Measurements from ENCODE around the gene DCTN1. TPM values are rescaled to one million over a fixed set of nuclear protein-coding genes. Genes with fewer than 3 reads are reported as not detected.

DCTN1 gene
- polyA plus RNA-seq, 4 donors: 72.7 to 92.8 (median 77.9) TPM

- FAIRE-seq (no peak), DNase-seq (no peak)
- no peaks in the 10 kb centered on the region for H3K9me3 ChIP-seq (ENCODE audit: control insufficient read depth in 2 of 2, insufficient read depth in 1 of 2, low read depth in 1 of 2, low read length in 1 of 2)
- H3K36me3 ChIP-seq (ENCODE audit: control insufficient read depth in 3 of 3, insufficient read depth in 2 of 3, low read depth in 1 of 3, low read length in 3 of 3): no peaks in the 10 kb centered on the region
- 48 to 57% (median 51%) methylated on average over 3 of the region's 3 CpGs for WGBS, 3 donors
- H3K27ac ChIP-seq (ENCODE audit: low read depth in 1 of 3, low read length in 2 of 3): no peak overlapping the region
- H3K4me3 ChIP-seq (ENCODE audit: low read depth in 1 of 3, low read length in 3 of 3): no peak overlapping the region
- H3K4me1 ChIP-seq (ENCODE audit: control insufficient read depth in 3 of 3, insufficient read depth in 2 of 3, low read depth in 1 of 3, low read length in 2 of 3): peaks cover 0 to 44% (median 0%) of the 10 kb centered on the region in 3 donors
- peaks cover 0 to 27% (median 5%) of the 10 kb centered on the region in 3 donors for H3K27me3 ChIP-seq (ENCODE audit: control insufficient read depth in 3 of 3, insufficient read depth in 3 of 3, low read length in 3 of 3)
Observed at GRCh38 chr2:74416778-74417177, 36.7 kb upstream of the DCTN1 start.

DNA sequence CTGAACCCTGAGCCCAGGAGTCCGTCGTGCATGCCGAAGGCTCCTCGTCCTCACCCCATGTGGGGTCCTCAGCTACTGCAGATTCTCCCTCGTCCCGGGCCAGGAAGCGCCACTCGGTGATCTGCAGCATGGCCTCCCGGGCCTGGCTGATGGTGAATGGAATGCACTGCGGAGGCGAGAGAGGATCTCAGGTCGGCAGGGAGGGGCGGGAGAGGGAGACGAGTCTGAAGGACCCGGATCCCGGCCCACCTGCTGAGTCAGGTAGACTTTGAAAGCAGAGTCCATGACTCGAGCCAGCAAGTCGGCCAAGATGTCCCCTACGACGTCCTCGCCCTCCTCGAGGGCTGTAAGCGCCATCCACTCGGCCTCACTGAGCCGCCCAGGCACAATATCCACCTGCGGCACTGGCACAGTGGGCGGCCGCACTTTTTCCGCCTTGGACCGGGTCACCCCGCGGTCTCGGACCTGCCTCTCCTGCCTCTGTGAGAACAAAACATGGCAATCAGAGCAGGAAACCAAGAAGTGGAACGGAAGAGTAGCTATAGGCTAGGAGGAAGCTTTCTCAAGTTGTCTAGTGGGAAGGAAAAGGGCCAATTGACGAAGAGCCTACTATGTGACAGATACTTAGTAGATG, 35.8 kb upstream of the DCTN1 start:
- 57 to 73% (median 62%) methylated on average over 31 to 35 of the region's 35 CpGs for WGBS, 3 donors
- DNase-seq (peak in 1 of 2 donors; percentile 57), FAIRE-seq (no peak)
- H3K4me1 ChIP-seq (ENCODE audit: control insufficient read depth in 3 of 3, insufficient read depth in 2 of 3, low read depth in 1 of 3, low read length in 2 of 3): peaks cover 0 to 38% (median 0%) of the 10 kb centered on the region in 3 donors
- peaks cover 0 to 27% (median 5%) of the 10 kb centered on the region in 3 donors for H3K27me3 ChIP-seq (ENCODE audit: control insufficient read depth in 3 of 3, insufficient read depth in 3 of 3, low read length in 3 of 3)
- H3K27ac ChIP-seq (ENCODE audit: low read depth in 1 of 3, low read length in 2 of 3): peak overlapping the region in 1 of 3 donors; percentile 68
- peak overlapping the region in 2 of 3 donors; percentile 50 to 58 for H3K4me3 ChIP-seq (ENCODE audit: low read depth in 1 of 3, low read length in 3 of 3)
- H3K9me3 ChIP-seq (ENCODE audit: control insufficient read depth in 2 of 2, insufficient read depth in 1 of 2, low read depth in 1 of 2, low read length in 1 of 2): no peaks in the 10 kb centered on the region
- no peaks in the 10 kb centered on the region for H3K36me3 ChIP-seq (ENCODE audit: control insufficient read depth in 3 of 3, insufficient read depth in 2 of 3, low read depth in 1 of 3, low read length in 3 of 3)

DNA sequence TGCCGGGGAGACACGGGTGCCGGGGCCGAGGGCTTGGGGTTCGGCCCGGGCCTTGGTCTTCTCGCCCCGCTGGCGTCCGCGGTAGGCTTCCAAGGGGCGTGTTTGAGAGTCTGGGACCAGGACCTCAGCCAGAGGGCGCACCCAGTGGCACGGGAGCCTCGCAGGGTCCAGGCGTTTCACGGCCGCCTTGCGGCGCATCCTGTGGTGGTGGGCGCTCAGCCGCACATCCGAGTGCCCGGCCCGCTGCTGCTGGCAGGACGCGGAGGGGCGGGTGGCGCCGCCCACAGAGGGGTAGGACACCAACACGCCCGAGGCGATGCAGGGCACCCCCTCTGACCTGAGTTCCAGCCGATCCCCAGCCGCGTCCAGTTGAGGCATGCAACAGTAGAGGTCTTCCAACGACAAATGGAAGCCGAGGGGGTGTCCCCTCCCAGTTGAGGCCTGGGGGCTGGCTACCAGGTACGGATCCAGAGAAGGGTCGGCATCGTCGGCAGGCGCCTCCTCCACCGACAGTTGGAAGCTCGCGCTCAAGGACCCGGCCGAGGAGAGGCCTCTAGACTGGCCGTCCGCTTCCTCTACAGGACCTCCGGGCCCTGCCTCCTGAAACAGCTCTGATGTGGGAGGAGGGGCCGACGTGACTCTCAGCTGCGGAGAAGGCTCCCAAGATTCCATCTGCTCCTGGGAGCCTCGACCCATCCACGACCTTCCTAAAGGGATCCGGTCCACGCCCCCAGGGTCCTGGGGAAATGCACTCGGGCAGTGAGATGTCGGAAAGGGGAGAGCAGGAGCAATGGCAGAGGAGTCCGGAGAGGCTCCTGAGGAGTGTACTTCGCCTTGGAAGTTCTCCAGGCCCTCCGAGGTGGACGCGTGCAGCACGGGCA, 35.0 kb upstream of the DCTN1 start:
- FAIRE-seq (no peak), DNase-seq (peak; percentile 37 to 65)
- Histone ChIP-seq H3K27ac (ENCODE audit: low read depth in 1 of 3, low read length in 2 of 3) (peak overlapping the region in 2 of 3 donors; percentile 57 to 68), H3K4me3 (ENCODE audit: low read depth in 1 of 3, low read length in 3 of 3) (peak overlapping the region; percentile 41 to 58 (median 50)), H3K4me1 (ENCODE audit: control insufficient read depth in 3 of 3, insufficient read depth in 2 of 3, low read depth in 1 of 3, low read length in 2 of 3) (peaks cover 0 to 33% (median 0%) of the 10 kb centered on the region in 3 donors), H3K27me3 (ENCODE audit: control insufficient read depth in 3 of 3, insufficient read depth in 3 of 3, low read length in 3 of 3) (peaks cover 0 to 27% (median 5%) of the 10 kb centered on the region in 3 donors), H3K9me3 (ENCODE audit: control insufficient read depth in 2 of 2, insufficient read depth in 1 of 2, low read depth in 1 of 2, low read length in 1 of 2) (no peaks in the 10 kb centered on the region), H3K36me3 (ENCODE audit: control insufficient read depth in 3 of 3, insufficient read depth in 2 of 3, low read depth in 1 of 3, low read length in 3 of 3) (no peaks in the 10 kb centered on the region)
- WGBS, 3 donors: 8 to 13% (median 13%) methylated on average over 56 to 66 of the region's 66 CpGs

GRCh38 chr2:74414441-74414840, 34.3 kb upstream of the DCTN1 start:
- Histone ChIP-seq H3K9me3 (ENCODE audit: control insufficient read depth in 2 of 2, insufficient read depth in 1 of 2, low read depth in 1 of 2, low read length in 1 of 2) (no peaks in the 10 kb centered on the region), H3K27ac (ENCODE audit: low read depth in 1 of 3, low read length in 2 of 3) (peak overlapping the region in 1 of 3 donors; percentile 5), H3K27me3 (ENCODE audit: control insufficient read depth in 3 of 3, insufficient read depth in 3 of 3, low read length in 3 of 3) (peaks cover 0 to 27% (median 5%) of the 10 kb centered on the region in 3 donors), H3K4me3 (ENCODE audit: low read depth in 1 of 3, low read length in 3 of 3) (peak overlapping the region in 2 of 3 donors; percentile 50 to 58), H3K36me3 (ENCODE audit: control insufficient read depth in 3 of 3, insufficient read depth in 2 of 3, low read depth in 1 of 3, low read length in 3 of 3) (no peaks in the 10 kb centered on the region), H3K4me1 (ENCODE audit: control insufficient read depth in 3 of 3, insufficient read depth in 2 of 3, low read depth in 1 of 3, low read length in 2 of 3) (peaks cover 0 to 33% (median 0%) of the 10 kb centered on the region in 3 donors)
- FAIRE-seq: no peak
- 27 to 45% (median 41%) methylated on average over 17 to 19 of the region's 19 CpGs for WGBS, 3 donors
- DNase-seq: no peak

DNA sequence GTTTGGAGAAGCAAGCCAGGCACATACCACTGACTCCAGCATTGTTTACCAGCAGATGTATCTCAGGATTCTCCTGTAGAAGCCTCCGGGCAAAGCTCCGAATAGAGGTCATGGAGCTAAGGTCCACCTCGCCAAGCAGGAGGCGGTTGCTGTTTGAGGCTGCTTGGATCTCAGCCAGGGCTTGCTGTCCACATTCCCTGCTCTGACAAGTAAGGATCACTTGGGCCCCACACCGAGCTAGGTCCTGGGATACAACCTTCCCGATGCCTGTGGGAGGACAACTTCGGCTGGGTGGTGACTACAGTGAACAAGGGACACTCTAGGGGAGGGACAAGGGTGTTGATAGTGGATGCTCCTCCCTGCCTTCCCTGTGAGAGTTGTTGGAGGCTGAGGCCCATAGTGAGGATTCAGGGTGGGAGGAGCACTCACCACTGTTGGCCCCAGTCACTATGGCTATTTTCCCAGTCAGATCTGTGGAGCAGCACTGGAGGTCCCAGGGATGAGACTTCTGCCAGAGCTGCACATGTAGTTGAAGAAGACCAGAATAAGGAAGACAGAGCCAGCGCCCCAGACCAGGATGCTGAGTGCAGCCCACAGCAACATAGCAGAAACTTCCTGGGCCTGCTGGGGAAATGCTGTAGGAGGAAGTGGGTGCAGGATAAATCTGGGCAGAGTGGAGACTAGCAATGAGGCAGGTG, 33.0 kb upstream of the DCTN1 start:
- DNase-seq (peak; percentile 43 to 69), FAIRE-seq (no peak)
- H3K27ac ChIP-seq (ENCODE audit: low read depth in 1 of 3, low read length in 2 of 3): peak overlapping the region in 1 of 3 donors; percentile 53
- WGBS, 3 donors: 18 to 53% (median 33%) methylated on average over 8 of the region's 8 CpGs
- H3K4me1 ChIP-seq (ENCODE audit: control insufficient read depth in 3 of 3, insufficient read depth in 2 of 3, low read depth in 1 of 3, low read length in 2 of 3): peaks cover 0 to 33% (median 0%) of the 10 kb centered on the region in 3 donors
- H3K9me3 ChIP-seq (ENCODE audit: control insufficient read depth in 2 of 2, insufficient read depth in 1 of 2, low read depth in 1 of 2, low read length in 1 of 2): no peaks in the 10 kb centered on the region
- peaks cover 0 to 32% (median 5%) of the 10 kb centered on the region in 3 donors for H3K27me3 ChIP-seq (ENCODE audit: control insufficient read depth in 3 of 3, insufficient read depth in 3 of 3, low read length in 3 of 3)
- no peaks in the 10 kb centered on the region for H3K36me3 ChIP-seq (ENCODE audit: control insufficient read depth in 3 of 3, insufficient read depth in 2 of 3, low read depth in 1 of 3, low read length in 3 of 3)
- H3K4me3 ChIP-seq (ENCODE audit: low read depth in 1 of 3, low read length in 3 of 3): no peak overlapping the region

DNA sequence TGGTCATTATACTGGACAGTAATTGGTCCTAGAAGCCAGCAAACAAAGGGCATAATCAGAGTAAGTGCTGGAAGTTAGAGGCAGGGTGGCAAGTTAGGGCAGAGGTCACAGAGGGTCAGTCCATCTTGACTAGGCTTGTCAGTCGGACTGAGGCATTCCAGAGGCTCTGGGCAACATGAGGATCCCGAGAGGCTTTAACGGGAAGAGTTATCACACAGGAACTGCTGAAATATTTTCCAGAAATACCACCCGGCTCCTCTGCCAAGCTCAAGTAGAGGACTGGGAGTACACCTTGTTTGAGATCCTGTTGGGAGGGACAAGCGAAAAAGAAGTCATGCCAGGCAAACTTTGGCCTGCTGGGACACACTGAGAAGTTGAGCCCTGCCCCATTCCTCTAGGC, 27.6 kb upstream of the DCTN1 start:
- FAIRE-seq: no peak
- no peak for DNase-seq
- Histone ChIP-seq H3K27me3 (ENCODE audit: control insufficient read depth in 3 of 3, insufficient read depth in 3 of 3, low read length in 3 of 3) (peaks cover 0 to 10% (median 0%) of the 10 kb centered on the region in 3 donors), H3K36me3 (ENCODE audit: control insufficient read depth in 3 of 3, insufficient read depth in 2 of 3, low read depth in 1 of 3, low read length in 3 of 3) (no peaks in the 10 kb centered on the region), H3K9me3 (ENCODE audit: control insufficient read depth in 2 of 2, insufficient read depth in 1 of 2, low read depth in 1 of 2, low read length in 1 of 2) (no peaks in the 10 kb centered on the region), H3K27ac (ENCODE audit: low read depth in 1 of 3, low read length in 2 of 3) (no peak overlapping the region), H3K4me3 (ENCODE audit: low read depth in 1 of 3, low read length in 3 of 3) (no peak overlapping the region), H3K4me1 (ENCODE audit: control insufficient read depth in 3 of 3, insufficient read depth in 2 of 3, low read depth in 1 of 3, low read length in 2 of 3) (peaks cover 0 to 1% (median 0%) of the 10 kb centered on the region in 3 donors)
- WGBS, 3 donors: 76 to 98% (median 85%) methylated on average over 5 of the region's 5 CpGs

- H3K4me1 ChIP-seq (ENCODE audit: control insufficient read depth in 3 of 3, insufficient read depth in 2 of 3, low read depth in 1 of 3, low read length in 2 of 3): no peaks in the 10 kb centered on the region
- H3K27me3 ChIP-seq (ENCODE audit: control insufficient read depth in 3 of 3, insufficient read depth in 3 of 3, low read length in 3 of 3): peaks cover 0 to 10% (median 0%) of the 10 kb centered on the region in 3 donors
- no peaks in the 10 kb centered on the region for H3K36me3 ChIP-seq (ENCODE audit: control insufficient read depth in 3 of 3, insufficient read depth in 2 of 3, low read depth in 1 of 3, low read length in 3 of 3)
- no peak overlapping the region for H3K4me3 ChIP-seq (ENCODE audit: low read depth in 1 of 3, low read length in 3 of 3)
- no peaks in the 10 kb centered on the region for H3K9me3 ChIP-seq (ENCODE audit: control insufficient read depth in 2 of 2, insufficient read depth in 1 of 2, low read depth in 1 of 2, low read length in 1 of 2)
- FAIRE-seq (no peak), DNase-seq (no peak)
- no peak overlapping the region for H3K27ac ChIP-seq (ENCODE audit: low read depth in 1 of 3, low read length in 2 of 3)
Observed at GRCh38 chr2:74406035-74406434, 25.9 kb upstream of the DCTN1 start.

- Histone ChIP-seq H3K9me3 (ENCODE audit: control insufficient read depth in 2 of 2, insufficient read depth in 1 of 2, low read depth in 1 of 2, low read length in 1 of 2) (no peaks in the 10 kb centered on the region), H3K4me1 (ENCODE audit: control insufficient read depth in 3 of 3, insufficient read depth in 2 of 3, low read depth in 1 of 3, low read length in 2 of 3) (no peaks in the 10 kb centered on the region), H3K4me3 (ENCODE audit: low read depth in 1 of 3, low read length in 3 of 3) (no peak overlapping the region), H3K27me3 (ENCODE audit: control insufficient read depth in 3 of 3, insufficient read depth in 3 of 3, low read length in 3 of 3) (no peaks in the 10 kb centered on the region), H3K27ac (ENCODE audit: low read depth in 1 of 3, low read length in 2 of 3) (no peak overlapping the region), H3K36me3 (ENCODE audit: control insufficient read depth in 3 of 3, insufficient read depth in 2 of 3, low read depth in 1 of 3, low read length in 3 of 3) (no peaks in the 10 kb centered on the region)
- WGBS, 3 donors: 69 to 87% (median 72%) methylated on average over 2 of the region's 2 CpGs
- DNase-seq: no peak
- no peak for FAIRE-seq
Observed at GRCh38 chr2:74401891-74402290, 21.8 kb upstream of the DCTN1 start.

All from small intestine (tissue), 7 donors.